Measurements from ENCODE around the gene RASA3. TPM values are rescaled to one million over a fixed set of nuclear protein-coding genes. Genes with fewer than 3 reads are reported as not detected.
A peak's percentile ranks its signal among the peaks of the same experiment; 100 is the strongest.
"Not testable (repeated sequence)": the region's sequence is repeated elsewhere in the genome, so short reads cannot be mapped to it uniquely, and the experiment has no call there.

The RASA3 gene
- total and polyA plus RNA-seq, 2 of the 4 experiments (the other 2 are of a cell fraction): 21.0 to 31.4 TPM

GRCh38 chr13:114113395-114113794 lies 19.0 kb downstream of the RASA3 start:
- H2AFZ ChIP-seq (replicated peaks; ENCODE audit: low read length, poor library complexity); H2AK9ac ChIP-seq (replicated peaks; ENCODE audit: low read depth, low read length, poor library complexity); ATAC-seq (ENCODE audit: low read depth); H3K4me2 ChIP-seq (ENCODE audit: low read depth, low read length); H3K9ac ChIP-seq (ENCODE audit: low read depth, low read length); intact Hi-C loops (cut with micrococcal nuclease); DNase-seq; H3K36me3 ChIP-seq (ENCODE audit: control insufficient read depth, insufficient read depth, low read length); CTCF ChIA-PET; H3K9me3 ChIP-seq (ENCODE audit: control insufficient read depth, insufficient read depth, low read length); H3K27me3 ChIP-seq (ENCODE audit: control insufficient read depth, insufficient read depth, low read length); POLR2A ChIA-PET (ENCODE audit: unreplicated experiment); dilution Hi-C loops (cut with HindIII; ENCODE audit: low sequenced_read_pairs, unreplicated experiment); H3K4me3 ChIP-seq (ENCODE audit: insufficient read depth, low read depth, low read length); BruUV-seq (replicated peaks); H3K56ac ChIP-seq (ENCODE audit: extremely low read depth, insufficient read depth, low read length); in situ Hi-C loops (cut with MboI; ENCODE audit: low sequenced_read_pairs): not testable (repeated sequence)
- H2AK5ac ChIP-seq (ENCODE audit: low read depth, low read length): peak overlapping the region; percentile 73
- peaks cover 42% of the 10 kb centered on the region for H3K9me1 ChIP-seq (ENCODE audit: insufficient read depth, low read length)
- H2BK5ac ChIP-seq (ENCODE audit: low read depth, low read length, poor library complexity, severe bottlenecking): peak overlapping the region; percentile 96
- H3K4ac ChIP-seq (ENCODE audit: low read depth, low read length): peak overlapping the region; percentile 85
- peaks cover 11 to 81% of the 10 kb centered on the region in 2 experiments; a peak in 3 of 4 replicates for H3K79me1 ChIP-seq (ENCODE audit: low read depth in 1 of 2, low read length in 2 of 2)
- peak overlapping the region; percentile 94 for H3K14ac ChIP-seq (replicated peaks; ENCODE audit: low read depth, low read length)
- peak overlapping the region; percentile 53; the same call in 1 of the 2 replicates for H4K5ac ChIP-seq (ENCODE audit: low read depth, low read length)
- peak overlapping the region; percentile 73 for H4K91ac ChIP-seq (ENCODE audit: insufficient read depth, low read depth, low read length)
- H3K23ac ChIP-seq (ENCODE audit: low read depth, low read length): peak overlapping the region; percentile 97; the same call in 1 of the 2 replicates
- peak overlapping the region; percentile 88 for H2BK120ac ChIP-seq (ENCODE audit: low read depth, low read length)
- peak overlapping the region; percentile 78 for H2BK20ac ChIP-seq (ENCODE audit: low read depth, low read length)
- peak overlapping the region; percentile 59 to 65; a peak in 3 of 4 replicates for H4K8ac ChIP-seq (ENCODE audit: low read depth in 2 of 2, low read length in 2 of 2)
- peaks cover 21% of the 10 kb centered on the region for H4K20me1 ChIP-seq (ENCODE audit: insufficient read depth, low read length)
- 0 out of 3 replicates have a peak overlapping the region, but pooled peaks have one; percentile 71 for H2BK15ac ChIP-seq (ENCODE audit: low read depth, low read length)
- peak overlapping the region; percentile 92 for H3K27ac ChIP-seq (ENCODE audit: insufficient read depth, low read length)
- peaks cover 66% of the 10 kb centered on the region for H3K4me1 ChIP-seq (ENCODE audit: control insufficient read depth, insufficient read depth, low read length)
- 100% methylated on average over 1 of the region's 21 CpGs; no CpG with 5 or more reads in 1 of the 2 experiments for WGBS, 2 experiments (ENCODE audit: extremely low coverage in 2 of 2, insufficient read length in 1 of 2)
- peak overlapping the region; percentile 30 for H3K18ac ChIP-seq (ENCODE audit: low read depth, low read length)

Measured in IMR-90 (cell line).